Cardiac muscle cell (in vitro differentiated cells and primary cell): Measurements from ENCODE around the gene MBNL1. TPM values are rescaled to one million over a fixed set of nuclear protein-coding genes. Genes with fewer than 3 reads are reported as not detected.
A peak's percentile ranks its signal among the peaks of the same experiment; 100 is the strongest.
"Not testable (repeated sequence)": the region's sequence is repeated elsewhere in the genome, so short reads cannot be mapped to it uniquely, and the experiment has no call there.

Source experiments
- DNase-seq, 2 donors: peaks; one replicate each; pipeline versions ENCODE4 v3.0.0 to v3.0.0-alpha.2; 2010 to 2017; ENCODE audit warnings: low read depth in 1 of 2, low spot score in 1 of 2
- H3K27ac ChIP-seq: fragments of 200-600 bp; sonication (generic); 2 replicates; pipeline ENCODE4 v1.5.1; 2016
- H3K27me3 ChIP-seq: fragments of 200-600 bp; sonication (generic); 2 replicates; pipeline ENCODE4 v1.6.0; 2016; ENCODE audit warnings: control low read depth
- H3K36me3 ChIP-seq: fragments of 200-600 bp; sonication (generic); 2 replicates; pipeline ENCODE4 v1.5.1; 2016; ENCODE audit warnings: control low read depth
- H3K4me1 ChIP-seq: fragments of 200-600 bp; sonication (generic); 2 replicates; pipeline ENCODE4 v1.8.1; 2017; ENCODE audit warnings: low read depth, mild to moderate bottlenecking, mixed run types
- H3K4me3 ChIP-seq: fragments of 200-600 bp; sonication (generic); 2 replicates; pipeline ENCODE4 v1.5.1; 2016; ENCODE audit warnings: mild to moderate bottlenecking
- H3K9me3 ChIP-seq: fragments of 200-600 bp; sonication (generic); 2 replicates; pipeline ENCODE4 v1.5.1; 2017; ENCODE audit warnings: low read depth, mild to moderate bottlenecking, control low read depth
- polyA plus RNA-seq: library from polyadenylated mRNA; unstranded; fragments of >200 nt; fragmentation: Nextera tagmentation; extraction: Ambion mirVana; gene quantifications from 2 replicates; pipeline ENCODE4 v1.2.1, GENCODE V29; 2016
- total RNA-seq: library from RNA; depleted of rRNA; stranded (reverse); fragments of >200 nt; gene quantifications from 2 replicates; pipeline ENCODE4 v1.2.3, GENCODE V29; 2016
- TF ChIP-seq, protein P1 (sequence below): IDR thresholded peaks from 2 replicates; pipeline ENCODE4 v1.5.1; 2012; ENCODE audit warnings: low read depth, mild to moderate bottlenecking, low read length

The MBNL1 gene
- total and polyA plus RNA-seq, 2 experiments from 2014 or later, result 18.1 to 75.1 TPM

DNA sequence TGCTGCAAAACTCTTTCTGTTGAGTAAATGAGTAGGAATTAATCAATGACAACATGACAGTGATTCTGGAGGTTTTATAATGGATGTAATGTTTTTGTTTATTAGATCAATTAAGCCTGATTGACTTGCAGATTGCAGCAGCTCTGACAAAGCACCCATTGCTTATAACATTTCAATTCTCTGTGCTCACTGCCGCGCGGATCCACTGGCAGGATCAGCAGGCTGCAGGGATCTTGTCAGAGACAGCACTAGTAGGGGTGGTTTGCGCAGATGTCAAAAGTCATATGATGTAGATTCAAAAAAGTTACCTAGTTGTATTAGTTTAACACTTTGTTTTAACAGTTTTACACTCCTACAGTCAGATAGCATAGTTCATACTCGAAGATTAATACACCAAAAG, 93.4 kb downstream of the MBNL1 start:
- DNase-seq, result no peak
- Histone ChIP-seq H3K36me3 (no peaks in the 10 kb centered on the region), H3K4me3 (no peak overlapping the region), H3K9me3 (no peaks in the 10 kb centered on the region), H3K27ac (no peak overlapping the region), H3K27me3 (no peaks in the 10 kb centered on the region), H3K4me1 (peaks cover 12% of the 10 kb centered on the region)
- TF ChIP-seq, protein P1, sequence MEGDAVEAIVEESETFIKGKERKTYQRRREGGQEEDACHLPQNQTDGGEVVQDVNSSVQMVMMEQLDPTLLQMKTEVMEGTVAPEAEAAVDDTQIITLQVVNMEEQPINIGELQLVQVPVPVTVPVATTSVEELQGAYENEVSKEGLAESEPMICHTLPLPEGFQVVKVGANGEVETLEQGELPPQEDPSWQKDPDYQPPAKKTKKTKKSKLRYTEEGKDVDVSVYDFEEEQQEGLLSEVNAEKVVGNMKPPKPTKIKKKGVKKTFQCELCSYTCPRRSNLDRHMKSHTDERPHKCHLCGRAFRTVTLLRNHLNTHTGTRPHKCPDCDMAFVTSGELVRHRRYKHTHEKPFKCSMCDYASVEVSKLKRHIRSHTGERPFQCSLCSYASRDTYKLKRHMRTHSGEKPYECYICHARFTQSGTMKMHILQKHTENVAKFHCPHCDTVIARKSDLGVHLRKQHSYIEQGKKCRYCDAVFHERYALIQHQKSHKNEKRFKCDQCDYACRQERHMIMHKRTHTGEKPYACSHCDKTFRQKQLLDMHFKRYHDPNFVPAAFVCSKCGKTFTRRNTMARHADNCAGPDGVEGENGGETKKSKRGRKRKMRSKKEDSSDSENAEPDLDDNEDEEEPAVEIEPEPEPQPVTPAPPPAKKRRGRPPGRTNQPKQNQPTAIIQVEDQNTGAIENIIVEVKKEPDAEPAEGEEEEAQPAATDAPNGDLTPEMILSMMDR, result no peak

DNA sequence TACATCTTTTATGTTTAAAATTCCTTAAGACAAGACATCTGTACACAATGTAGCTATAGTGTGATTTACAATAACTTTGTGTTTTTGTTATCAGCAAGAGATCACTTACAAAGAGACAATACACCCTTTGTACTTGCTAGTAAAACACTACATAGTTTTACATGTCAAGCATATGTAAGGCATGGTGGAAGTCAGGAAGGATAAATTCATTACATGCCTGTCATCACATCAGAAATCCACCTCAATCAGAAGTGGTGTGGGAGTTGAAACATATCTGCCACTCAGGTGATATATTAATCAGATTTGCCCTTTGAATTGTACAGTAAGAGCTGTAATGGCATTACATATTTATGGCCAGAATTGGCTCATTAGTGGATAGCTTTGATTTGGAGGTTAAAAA, 95.5 kb downstream of the MBNL1 start:
- DNase-seq, result no peak
- no peaks in the 10 kb centered on the region for H3K9me3 ChIP-seq
- H3K4me1 ChIP-seq, result peaks cover 6% of the 10 kb centered on the region
- TF ChIP-seq, protein P1, result no peak
- H3K27me3 ChIP-seq, result no peaks in the 10 kb centered on the region
- no peak overlapping the region for H3K27ac ChIP-seq
- no peak overlapping the region for H3K4me3 ChIP-seq
- no peaks in the 10 kb centered on the region for H3K36me3 ChIP-seq

DNA sequence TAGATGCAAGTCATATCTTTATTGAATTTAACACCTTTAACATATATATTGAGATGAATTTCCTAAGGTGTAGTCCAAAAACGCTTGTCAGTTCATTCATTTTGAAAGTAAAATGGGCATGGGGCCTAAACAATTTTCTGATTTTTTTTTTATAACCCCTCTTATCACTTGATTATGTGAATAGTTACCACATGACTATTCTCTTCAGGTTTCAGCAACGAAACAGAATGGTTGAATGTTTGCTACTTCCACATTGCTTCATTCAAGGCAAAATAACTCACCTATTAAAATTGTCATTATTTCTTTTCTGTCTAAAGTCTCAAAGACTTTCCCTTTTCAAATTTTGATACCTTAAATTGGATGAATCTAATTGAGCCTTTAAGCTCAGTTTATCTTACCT, 96.4 kb downstream of the MBNL1 start:
- Histone ChIP-seq H3K4me1 (peaks cover 6% of the 10 kb centered on the region), H3K4me3 (no peak overlapping the region), H3K27me3 (no peaks in the 10 kb centered on the region), H3K27ac (no peak overlapping the region), H3K9me3 (no peaks in the 10 kb centered on the region), H3K36me3 (no peaks in the 10 kb centered on the region)
- TF ChIP-seq, protein P1, result no peak
- DNase-seq, result no peak

DNA sequence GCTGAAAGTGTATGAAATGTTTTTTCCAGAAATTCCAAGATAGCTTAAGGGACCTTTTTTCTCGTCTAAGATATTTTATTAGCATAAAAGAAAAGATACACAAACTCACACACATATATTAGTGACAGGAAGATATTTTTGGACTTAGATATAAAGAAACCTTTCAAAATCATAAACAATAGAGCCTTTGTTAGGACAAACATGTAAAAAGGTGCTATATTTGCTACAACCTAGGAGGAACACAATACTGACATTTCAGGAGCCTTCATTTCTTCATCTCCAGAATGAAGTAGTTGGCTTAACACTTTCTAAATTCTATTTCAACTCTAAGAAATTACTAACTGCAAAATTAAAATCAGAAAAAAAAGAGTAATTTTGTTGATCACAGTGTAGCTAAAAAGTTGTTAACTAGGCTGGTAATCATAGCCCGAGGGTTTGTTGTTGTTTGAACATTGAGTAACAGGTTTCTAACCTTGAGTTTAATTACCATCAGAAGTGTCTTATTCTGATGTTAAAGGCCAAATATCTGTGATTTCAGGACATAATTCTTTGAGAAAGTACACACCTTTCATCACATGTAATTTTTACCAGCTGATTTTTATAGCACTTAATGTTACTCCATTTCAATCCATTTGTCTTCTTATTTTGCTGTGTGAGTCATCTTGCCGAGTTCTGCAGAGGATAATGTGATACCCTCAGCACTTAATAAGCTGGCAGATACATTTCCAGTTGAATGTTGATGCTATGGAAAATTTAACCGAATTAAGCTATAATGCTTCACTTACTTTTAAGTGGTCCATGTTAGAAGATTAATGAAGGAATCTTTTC, 97.3 kb downstream of the MBNL1 start:
- Histone ChIP-seq H3K36me3 (no peaks in the 10 kb centered on the region), H3K27me3 (no peaks in the 10 kb centered on the region), H3K9me3 (no peaks in the 10 kb centered on the region), H3K4me1 (peaks cover 6% of the 10 kb centered on the region), H3K27ac (no peak overlapping the region), H3K4me3 (no peak overlapping the region)
- peak in 1 of 2 donors; percentile 35 for DNase-seq
- TF ChIP-seq, protein P1, result no peak

DNA sequence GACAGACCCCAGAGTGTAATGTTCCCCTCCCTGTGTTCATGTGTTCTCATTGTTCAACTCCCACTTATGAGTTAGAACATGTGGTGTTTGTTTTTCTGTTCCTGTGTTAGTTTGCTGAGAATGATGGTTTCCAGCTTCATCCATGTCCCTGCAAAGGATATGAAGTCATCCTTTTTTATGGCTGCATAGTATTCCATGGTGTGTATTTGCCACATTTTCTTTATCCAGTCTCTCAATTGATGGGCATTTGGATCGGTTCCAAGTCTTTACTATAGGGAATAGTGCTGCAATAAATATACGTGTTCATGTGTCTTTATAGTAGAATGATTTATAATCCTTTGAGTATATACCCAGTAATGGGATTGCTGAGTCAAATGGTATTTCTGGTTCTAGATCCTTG, 98.5 kb downstream of the MBNL1 start:
- not testable (repeated sequence) for H3K4me1 ChIP-seq, H3K36me3 ChIP-seq, DNase-seq, H3K27ac ChIP-seq, H3K4me3 ChIP-seq, H3K27me3 ChIP-seq, H3K9me3 ChIP-seq

DNA sequence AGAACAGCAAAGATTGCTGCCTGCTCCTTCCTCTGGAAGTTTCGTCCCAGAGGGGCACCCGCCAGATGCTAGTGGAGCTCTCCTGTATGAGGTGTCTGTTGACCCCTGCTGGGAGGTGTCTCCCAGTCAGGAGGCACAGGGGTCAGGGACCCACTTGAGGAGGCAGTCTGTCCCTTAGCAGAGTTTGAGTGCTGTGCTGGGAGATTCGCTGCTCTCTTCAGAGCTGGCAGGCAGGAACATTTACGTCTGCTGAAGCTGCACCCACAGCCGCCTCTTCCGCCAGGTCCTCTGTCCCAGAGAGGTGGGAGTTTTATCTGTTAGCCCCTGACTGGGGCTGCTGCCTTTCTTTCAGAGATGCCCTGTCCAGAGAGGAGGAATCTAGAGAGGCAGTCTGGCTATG, 103.9 kb downstream of the MBNL1 start:
- H3K27me3 ChIP-seq, H3K4me1 ChIP-seq, H3K36me3 ChIP-seq, H3K27ac ChIP-seq, H3K4me3 ChIP-seq, DNase-seq, H3K9me3 ChIP-seq: not testable (repeated sequence)
